Mammary epithelial cell (primary cell): ENCODE results near the gene TYSND1.

Source experiments
- CTCF ChIP-seq, 2 donors: IDR thresholded peaks in 1 of 2; conservative IDR thresholded peaks in 1 of 2; 2 replicates each; pipeline ENCODE4 v1.5.1; 2011 to 2012; ENCODE audit warnings: inconsistent platforms in 2 of 2, low read length in 2 of 2, mild to moderate bottlenecking in 2 of 2, control low read depth in 1 of 2, low read depth in 1 of 2; ENCODE audit not compliant: insufficient read depth in 1 of 2; ENCODE audit errors: extremely low read depth in 1 of 2
- EZH2 ChIP-seq: IDR thresholded peaks from 2 replicates; pipeline ENCODE4 v1.6.1; 2012; ENCODE audit warnings: low read length, inconsistent platforms, borderline replicate concordance

GRCh38 chr10:70148516-70148915, 2.0 kb upstream of the TYSND1 start:
- TF ChIP-seq CTCF (conservative IDR thresholded peaks at IDR 0.05 in 1 of 2, IDR thresholded peaks at IDR 0.05 in 1 of 2; ENCODE audit: extremely low read depth in 1 of 2, insufficient read depth in 1 of 2, low read depth in 1 of 2, low read length in 2 of 2) (no peak), EZH2 (no peak)
